Tibial nerve (tissue), 4 donors: ENCODE measurements around the gene STYXL1.
"Not testable (repeated sequence)": the region's sequence is repeated elsewhere in the genome, so short reads cannot be mapped to it uniquely, and the experiment has no call there.

Source experiments
- EP300 ChIP-seq, 2 donors: sonication (generic); formaldehyde crosslinking; IDR thresholded peaks; one replicate each; pipeline ENCODE4 v1.6.1; 2017; ENCODE audit warnings: antibody characterized with exemption in 2 of 2, mild to moderate bottlenecking in 1 of 2
- POLR2A ChIP-seq, 2 donors: fragments of 450-650 bp; IDR thresholded peaks; one replicate each; pipeline ENCODE4 v1.6.1; 2017; ENCODE audit warnings: antibody characterized with exemption in 2 of 2, mild to moderate bottlenecking in 2 of 2, moderate library complexity in 2 of 2
- TF ChIP-seq, protein P1 (sequence below), 5 experiments: fragments of 200-600 bp in 3 of 5; fragments of 450-650 bp in 2 of 5; sonication (generic) in 3 of 5; IDR thresholded peaks; one replicate each; pipeline ENCODE4 v1.5.1; 2016 to 2019; ENCODE audit warnings: antibody characterized with exemption in 5 of 5, mild to moderate bottlenecking in 3 of 5, moderate library complexity in 2 of 5

DNA sequence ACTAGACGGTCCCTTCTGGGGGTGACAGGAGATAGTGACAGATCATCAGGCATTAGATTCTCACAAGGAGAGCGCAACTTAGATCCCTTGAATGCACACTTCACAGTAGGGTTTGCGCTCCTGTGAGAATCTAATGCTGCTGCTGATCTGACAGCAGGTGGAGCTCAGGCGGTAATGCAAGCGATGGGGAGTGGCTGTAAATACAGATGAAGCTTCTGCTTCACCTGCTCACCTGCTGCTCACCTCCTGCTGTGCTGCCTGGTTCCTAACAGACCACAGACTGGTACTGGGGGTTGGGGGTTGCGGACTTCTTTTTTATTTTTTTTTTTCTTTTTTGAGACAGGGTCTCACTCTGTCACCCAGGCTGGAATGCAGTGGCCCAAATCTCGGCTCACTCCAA is 18.1 kb downstream of the STYXL1 start:
- TF ChIP-seq EP300, POLR2A (IDR thresholded peaks at IDR 0.05): not testable (repeated sequence)
- TF ChIP-seq, protein P1, sequence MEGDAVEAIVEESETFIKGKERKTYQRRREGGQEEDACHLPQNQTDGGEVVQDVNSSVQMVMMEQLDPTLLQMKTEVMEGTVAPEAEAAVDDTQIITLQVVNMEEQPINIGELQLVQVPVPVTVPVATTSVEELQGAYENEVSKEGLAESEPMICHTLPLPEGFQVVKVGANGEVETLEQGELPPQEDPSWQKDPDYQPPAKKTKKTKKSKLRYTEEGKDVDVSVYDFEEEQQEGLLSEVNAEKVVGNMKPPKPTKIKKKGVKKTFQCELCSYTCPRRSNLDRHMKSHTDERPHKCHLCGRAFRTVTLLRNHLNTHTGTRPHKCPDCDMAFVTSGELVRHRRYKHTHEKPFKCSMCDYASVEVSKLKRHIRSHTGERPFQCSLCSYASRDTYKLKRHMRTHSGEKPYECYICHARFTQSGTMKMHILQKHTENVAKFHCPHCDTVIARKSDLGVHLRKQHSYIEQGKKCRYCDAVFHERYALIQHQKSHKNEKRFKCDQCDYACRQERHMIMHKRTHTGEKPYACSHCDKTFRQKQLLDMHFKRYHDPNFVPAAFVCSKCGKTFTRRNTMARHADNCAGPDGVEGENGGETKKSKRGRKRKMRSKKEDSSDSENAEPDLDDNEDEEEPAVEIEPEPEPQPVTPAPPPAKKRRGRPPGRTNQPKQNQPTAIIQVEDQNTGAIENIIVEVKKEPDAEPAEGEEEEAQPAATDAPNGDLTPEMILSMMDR (IDR thresholded peaks at IDR 0.05), result not testable (repeated sequence)
